Measurements from ENCODE around the gene SPOCK1.

SPOCK1 gene

DNA sequence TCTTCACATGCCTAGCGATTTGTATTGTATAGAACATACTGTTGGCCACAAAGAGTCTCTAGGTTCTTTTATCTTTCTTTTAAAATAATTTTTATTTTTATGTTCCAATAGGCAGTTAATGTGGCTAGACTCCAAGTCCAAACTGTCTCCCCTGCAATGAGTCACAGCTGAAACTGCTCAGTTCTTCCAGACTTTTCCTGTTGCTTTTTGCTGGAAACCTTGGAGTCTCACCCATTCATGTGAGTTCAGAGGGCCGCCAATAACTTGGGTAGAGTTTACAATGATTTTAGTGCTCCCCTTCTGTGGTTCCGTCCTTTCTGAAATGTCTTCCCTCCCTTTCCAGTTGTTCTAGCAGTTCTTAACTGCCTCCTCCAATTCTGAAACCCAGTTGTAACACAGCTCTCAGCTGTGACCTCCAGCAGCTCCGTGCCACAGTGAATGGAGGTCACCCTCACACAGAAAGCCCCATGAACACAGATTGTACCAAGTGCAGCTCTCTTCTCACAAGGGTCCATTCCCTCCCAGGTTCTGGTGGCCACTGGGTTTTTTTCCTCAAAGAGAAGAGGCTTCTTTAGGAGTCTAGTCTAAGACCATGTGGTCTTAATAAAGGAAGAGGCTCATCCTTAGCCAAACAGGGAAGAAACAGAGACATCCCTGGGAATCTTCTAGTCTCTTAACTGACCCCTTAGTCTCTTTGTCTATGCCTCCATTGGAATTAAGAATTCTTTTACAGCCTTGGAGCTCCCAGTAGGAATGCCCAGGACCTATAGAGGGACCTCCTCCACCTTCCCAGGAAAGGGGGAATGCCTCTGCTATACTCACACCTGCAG lies 198.5 kb downstream of the SPOCK1 start:
- no peak for TF ChIP-seq JUND (IDR thresholded peaks at IDR 0.05; ENCODE audit: low read depth)
- no peak for DNase-seq (ENCODE audit: low read depth in 1 of 2, low spot score in 1 of 2)
- in situ Hi-C loops (cut with HindIII; ENCODE audit: low pct_unique_long_range_greater_than_20kb, low sequenced_read_pairs): no loop called here

DNA sequence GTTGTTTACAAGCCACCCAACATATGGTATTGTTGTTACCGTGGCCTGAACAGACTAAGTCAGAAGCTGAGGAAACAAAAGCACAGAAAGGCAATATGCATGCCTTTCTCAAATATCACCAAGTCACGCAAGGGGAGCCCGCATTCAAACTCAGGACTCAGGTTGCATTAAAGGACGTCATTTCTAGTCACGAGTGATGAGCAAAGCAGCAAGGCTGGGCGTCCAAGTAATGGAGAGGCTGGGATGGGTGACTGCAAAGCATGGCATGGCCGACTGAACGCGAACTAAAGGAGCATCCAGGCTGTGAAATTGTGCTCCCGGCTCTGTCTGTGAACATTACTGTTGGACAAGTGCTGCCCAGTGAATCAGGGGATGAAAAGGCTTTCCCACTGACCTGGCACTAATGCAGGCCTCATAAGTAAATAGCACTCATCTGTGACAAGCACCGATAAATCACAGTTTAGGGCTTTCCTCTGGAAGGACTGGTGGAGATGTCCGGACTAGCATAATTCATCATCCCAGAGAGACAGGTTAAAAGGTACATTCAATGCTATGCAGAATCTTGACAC lies 202.8 kb downstream of the SPOCK1 start:
- in situ Hi-C loops (cut with HindIII; ENCODE audit: low pct_unique_long_range_greater_than_20kb, low sequenced_read_pairs): no loop called here
- DNase-seq (ENCODE audit: low read depth in 1 of 2, low spot score in 1 of 2): no peak

DNA sequence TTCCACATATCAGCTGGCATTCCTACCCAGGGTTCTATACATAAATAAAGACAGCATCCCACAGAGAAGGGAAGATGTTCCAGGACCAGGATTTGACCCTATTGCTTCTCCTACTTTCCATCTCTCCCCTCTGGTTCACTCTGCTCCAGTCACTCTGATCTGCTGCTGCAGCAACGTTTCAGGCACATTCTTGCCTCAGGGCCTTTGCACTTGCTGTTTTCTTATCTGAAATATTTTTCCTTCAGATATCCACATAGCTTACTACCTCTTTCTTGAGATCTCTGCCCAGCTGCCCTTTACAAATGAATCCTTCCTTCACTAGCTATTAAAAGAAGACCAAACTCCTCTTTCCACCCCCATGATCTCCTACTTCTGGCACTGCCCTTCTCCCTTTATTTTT lies 204.5 kb downstream of the SPOCK1 start:
- TF ChIP-seq JUND (IDR thresholded peaks at IDR 0.05; ENCODE audit: low read depth): no peak
- DNase-seq (ENCODE audit: low read depth in 1 of 2, low spot score in 1 of 2): no peak
- in situ Hi-C loops (cut with HindIII; ENCODE audit: low pct_unique_long_range_greater_than_20kb, low sequenced_read_pairs): no loop called here

More for the DNA sequence above, 202.8 kb downstream of the SPOCK1 start:
- TF ChIP-seq JUND (IDR thresholded peaks at IDR 0.05; ENCODE audit: low read depth): no peak

GRCh38 chr5:137292461-137293027 lies 206.6 kb downstream of the SPOCK1 start:
- in situ Hi-C loops (cut with HindIII; ENCODE audit: low pct_unique_long_range_greater_than_20kb, low sequenced_read_pairs): no loop called here
- no peak for DNase-seq (ENCODE audit: low read depth in 1 of 2, low spot score in 1 of 2)
- TF ChIP-seq JUND (IDR thresholded peaks at IDR 0.05; ENCODE audit: low read depth): no peak

GRCh38 chr5:137291436-137291835 lies 207.7 kb downstream of the SPOCK1 start:
- in situ Hi-C loops (cut with HindIII; ENCODE audit: low pct_unique_long_range_greater_than_20kb, low sequenced_read_pairs): no loop called here
- no peak for TF ChIP-seq JUND (IDR thresholded peaks at IDR 0.05; ENCODE audit: low read depth)
- DNase-seq (ENCODE audit: low read depth in 1 of 2, low spot score in 1 of 2): no peak

GRCh38 chr5:137291031-137291430 lies 208.1 kb downstream of the SPOCK1 start:
- TF ChIP-seq JUND (IDR thresholded peaks at IDR 0.05; ENCODE audit: low read depth): no peak
- in situ Hi-C loops (cut with HindIII; ENCODE audit: low pct_unique_long_range_greater_than_20kb, low sequenced_read_pairs): no loop called here
- DNase-seq (ENCODE audit: low read depth in 1 of 2, low spot score in 1 of 2): no peak

- no peak for TF ChIP-seq JUND (IDR thresholded peaks at IDR 0.05; ENCODE audit: low read depth)
- DNase-seq (ENCODE audit: low read depth in 1 of 2, low spot score in 1 of 2): no peak
- in situ Hi-C loops (cut with HindIII; ENCODE audit: low pct_unique_long_range_greater_than_20kb, low sequenced_read_pairs): no loop called here
These were observed 208.8 kb downstream of the SPOCK1 start for GRCh38 chr5:137290373-137290772.

DNA sequence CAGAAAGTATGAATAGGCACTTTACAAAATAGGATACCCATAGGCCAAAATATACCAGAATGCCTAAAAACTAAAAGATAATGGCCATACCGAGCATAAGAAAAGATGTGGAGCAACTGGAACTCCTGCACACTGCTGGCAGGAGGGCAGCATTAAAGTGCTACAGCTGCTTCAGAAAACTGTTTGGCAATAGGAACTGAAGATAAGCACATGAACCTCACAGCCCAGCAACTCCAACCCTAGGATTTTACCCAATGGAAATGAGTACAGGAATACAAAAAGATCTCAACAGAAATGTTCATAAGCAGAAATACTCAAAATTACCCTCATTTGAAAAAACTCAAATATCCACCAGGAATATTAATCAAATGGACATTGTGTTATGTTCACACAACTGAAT lies 209.3 kb downstream of the SPOCK1 start:
- in situ Hi-C loops (cut with HindIII; ENCODE audit: low pct_unique_long_range_greater_than_20kb, low sequenced_read_pairs): no loop called here
- no peak for DNase-seq (ENCODE audit: low read depth in 1 of 2, low spot score in 1 of 2)
- no peak for TF ChIP-seq JUND (IDR thresholded peaks at IDR 0.05; ENCODE audit: low read depth)

DNA sequence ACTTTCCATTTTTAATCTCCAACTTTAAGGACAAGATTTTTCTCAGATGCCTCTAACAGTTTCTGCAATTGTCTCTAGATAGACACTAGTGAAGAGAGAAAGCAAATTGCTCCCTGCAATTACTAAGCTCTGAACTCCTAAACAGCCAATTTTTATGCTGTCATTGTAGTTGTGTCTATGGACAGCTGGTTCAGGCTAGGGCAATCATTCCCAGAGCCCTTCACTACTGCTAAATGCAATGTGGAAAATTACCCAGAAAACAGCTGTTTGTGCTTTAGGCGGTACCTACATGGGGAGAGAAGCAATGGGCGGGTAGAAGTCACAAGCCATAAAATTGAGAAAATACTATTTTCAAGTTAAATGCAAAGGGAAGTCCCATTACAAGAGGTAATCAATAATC lies 211.6 kb downstream of the SPOCK1 start:
- in situ Hi-C loops (cut with HindIII; ENCODE audit: low pct_unique_long_range_greater_than_20kb, low sequenced_read_pairs): no loop called here
- DNase-seq (ENCODE audit: low read depth in 1 of 2, low spot score in 1 of 2): no peak
- no peak for TF ChIP-seq JUND (IDR thresholded peaks at IDR 0.05; ENCODE audit: low read depth)

DNA sequence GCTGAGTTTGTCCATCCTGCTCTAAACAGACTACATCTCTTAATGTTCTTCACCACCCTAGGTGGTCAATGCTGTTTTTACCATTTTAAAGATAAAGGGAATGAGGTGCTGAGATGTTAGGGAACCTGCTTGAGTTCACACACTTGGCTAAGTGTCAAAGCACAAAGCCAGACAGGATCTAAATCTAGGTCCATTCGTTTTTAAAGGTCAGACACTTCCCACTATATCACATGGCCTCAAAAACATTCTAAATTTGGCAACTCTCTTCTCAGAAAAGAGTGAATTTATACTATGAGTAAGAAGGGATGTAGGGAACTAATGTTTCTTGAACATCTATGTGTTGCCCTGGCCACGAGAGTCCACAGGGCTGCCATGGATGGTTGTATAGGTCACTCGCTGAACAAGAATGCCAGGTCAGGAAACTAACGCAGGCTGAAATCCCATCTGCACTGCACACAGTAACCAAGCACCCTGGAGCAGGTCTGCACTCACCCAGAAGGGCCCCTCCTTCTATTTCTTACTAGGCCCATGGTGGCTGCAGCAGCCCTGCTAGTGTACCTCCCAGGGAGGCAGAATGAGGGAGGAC lies 213.0 kb downstream of the SPOCK1 start:
- TF ChIP-seq JUND (IDR thresholded peaks at IDR 0.05; ENCODE audit: low read depth): no peak
- in situ Hi-C loops (cut with HindIII; ENCODE audit: low pct_unique_long_range_greater_than_20kb, low sequenced_read_pairs): no loop called here
- DNase-seq (ENCODE audit: low read depth in 1 of 2, low spot score in 1 of 2): no peak

GRCh38 chr5:137283801-137284200 lies 215.3 kb downstream of the SPOCK1 start:
- in situ Hi-C loops (cut with HindIII; ENCODE audit: low pct_unique_long_range_greater_than_20kb, low sequenced_read_pairs): no loop called here
- DNase-seq (ENCODE audit: low read depth in 1 of 2, low spot score in 1 of 2): no peak
- TF ChIP-seq JUND (IDR thresholded peaks at IDR 0.05; ENCODE audit: low read depth): no peak

DNA sequence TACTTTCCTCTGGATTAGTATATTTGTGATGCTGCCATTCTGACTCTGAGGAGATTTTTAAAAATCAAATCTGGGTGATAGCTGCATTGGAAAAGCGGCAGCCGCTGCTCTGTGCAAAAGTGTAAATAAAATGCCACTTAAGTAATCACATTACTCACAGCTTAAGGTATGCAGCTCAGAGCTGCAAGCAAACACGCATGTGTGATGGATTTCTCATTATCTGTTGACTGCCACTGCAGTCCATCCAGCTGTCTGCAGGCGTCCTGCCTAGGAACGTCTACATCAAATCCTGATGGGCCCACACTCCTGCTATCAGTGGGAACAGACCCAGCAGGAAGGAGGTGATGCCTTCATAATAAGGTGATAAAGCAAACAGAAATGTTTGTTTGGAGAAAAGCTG lies 216.9 kb downstream of the SPOCK1 start:
- no peak; the same call in 1 of the 2 replicates for TF ChIP-seq JUND (IDR thresholded peaks at IDR 0.05; ENCODE audit: low read depth)
- in situ Hi-C loops (cut with HindIII; ENCODE audit: low pct_unique_long_range_greater_than_20kb, low sequenced_read_pairs): no loop called here
- DNase-seq (ENCODE audit: low read depth in 1 of 2, low spot score in 1 of 2): peak; percentile 40 to 53

DNA sequence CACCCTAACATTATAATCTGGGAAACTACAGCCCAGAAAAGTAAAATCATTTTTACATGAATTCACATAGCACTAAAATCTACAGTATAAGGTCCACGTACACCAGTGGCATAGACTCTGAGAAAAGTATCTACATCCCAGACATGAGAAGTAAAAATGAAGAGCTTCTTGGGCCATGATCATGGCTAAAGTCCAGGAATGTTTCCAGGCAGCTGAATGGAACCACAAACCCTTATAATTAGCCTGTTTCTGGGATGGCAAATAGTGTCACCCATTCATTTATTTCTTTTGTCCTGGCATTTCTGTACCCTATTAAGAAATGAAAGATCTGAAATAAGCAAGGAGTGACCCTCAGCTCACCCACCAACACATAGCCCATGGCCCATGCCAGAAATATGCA lies 217.9 kb downstream of the SPOCK1 start:
- no peak for DNase-seq (ENCODE audit: low read depth in 1 of 2, low spot score in 1 of 2)
- no peak for TF ChIP-seq JUND (IDR thresholded peaks at IDR 0.05; ENCODE audit: low read depth)
- in situ Hi-C loops (cut with HindIII; ENCODE audit: low pct_unique_long_range_greater_than_20kb, low sequenced_read_pairs): no loop called here

Measured in T47D (cell line).